A549 (cell line): Measurements from ENCODE around the gene PPL.

ENCODE experiments used
- CBX2 ChIP-seq: fragments of 200-600 bp; sonication (generic); IDR thresholded peaks from 2 replicates; pipeline ENCODE4 v1.6.1; 2016; ENCODE audit warnings: low read depth, mild to moderate bottlenecking, borderline replicate concordance
- CHD2 ChIP-seq: fragments of 150-350 bp; IDR thresholded peaks from 2 replicates; pipeline ENCODE4 v1.6.1; 2014; ENCODE audit warnings: low read length; ENCODE audit not compliant: partially characterized antibody
- EP300 ChIP-seq, 2 experiments: fragments of >200 bp; sonication (Bioruptor Twin); formaldehyde crosslinking; IDR thresholded peaks; 2 replicates in 1 of 2; 3 replicates in 1 of 2; pipeline ENCODE4 v1.6.1; 2016 to 2017
- ESRRA ChIP-seq: fragments of 150-350 bp; IDR thresholded peaks from 2 replicates; pipeline ENCODE4 v1.6.1; 2014; ENCODE audit warnings: mild to moderate bottlenecking, low read length, borderline replicate concordance
- KDM1A ChIP-seq: fragments of 200-600 bp; sonication (generic); IDR thresholded peaks from 2 replicates; pipeline ENCODE4 v1.6.1; 2016; ENCODE audit warnings: low read depth, mild to moderate bottlenecking
- KDM5A ChIP-seq: fragments of 200-600 bp; sonication (generic); IDR thresholded peaks from 2 replicates; pipeline ENCODE4 v1.6.1; 2016; ENCODE audit warnings: antibody characterized with exemption, mild to moderate bottlenecking
- MAZ ChIP-seq: fragments of 150-350 bp; IDR thresholded peaks from 2 replicates; pipeline ENCODE4 v1.6.1; 2014; ENCODE audit warnings: antibody characterized with exemption, low read depth, low read length, borderline replicate concordance
- POLR2A ChIP-seq: IDR thresholded peaks from 2 replicates; pipeline ENCODE4 v1.6.1; 2012; ENCODE audit warnings: mild to moderate bottlenecking, low read length
- REST ChIP-seq: fragments of 200-600 bp; sonication (generic); IDR thresholded peaks from 2 replicates; pipeline ENCODE4 v1.6.1; 2016; ENCODE audit warnings: antibody characterized with exemption, mild to moderate bottlenecking, moderate library complexity
- TF ChIP-seq, protein P1 (sequence below): fragments of >200 bp; sonication (Bioruptor Twin); formaldehyde crosslinking; IDR thresholded peaks from 3 replicates; pipeline ENCODE4 v1.5.1; 2016
- TF ChIP-seq, protein P2 (sequence below): fragments of 150-350 bp; IDR thresholded peaks from 2 replicates; pipeline ENCODE4 v1.6.1; 2014; ENCODE audit warnings: low read depth, mild to moderate bottlenecking, low read length
- TF ChIP-seq, protein P3 (sequence below): IDR thresholded peaks from 2 replicates; pipeline ENCODE4 v1.6.1; 2012
- TF ChIP-seq, protein P4 (sequence below): fragments of 250-450 bp; sonication (Bioruptor Pico); IDR thresholded peaks from 2 replicates; pipeline ENCODE4 v1.5.0; 2021; ENCODE audit warnings: mild to moderate bottlenecking, moderate library complexity, borderline replicate concordance

DNA sequence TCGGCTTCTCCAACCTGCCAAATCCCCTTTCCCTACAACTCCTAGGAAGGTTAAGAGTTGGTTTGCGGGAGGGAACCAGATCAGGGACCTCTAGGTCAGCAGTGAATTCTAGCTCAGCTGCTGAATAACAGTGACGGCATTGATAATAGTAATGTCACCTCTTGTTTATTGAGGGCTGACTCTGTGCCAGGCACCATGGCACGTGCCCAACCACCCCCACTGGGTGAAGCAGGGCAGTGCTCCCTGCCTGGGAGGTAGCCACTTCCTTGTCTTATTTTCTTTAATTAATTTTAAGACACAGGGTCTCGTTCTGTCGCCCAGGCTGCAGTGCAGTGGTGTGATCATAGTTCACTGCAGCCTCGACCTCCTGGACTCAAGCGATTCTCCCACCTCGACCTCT, 5.5 kb upstream of the PPL start:
- TF ChIP-seq, protein P1, sequence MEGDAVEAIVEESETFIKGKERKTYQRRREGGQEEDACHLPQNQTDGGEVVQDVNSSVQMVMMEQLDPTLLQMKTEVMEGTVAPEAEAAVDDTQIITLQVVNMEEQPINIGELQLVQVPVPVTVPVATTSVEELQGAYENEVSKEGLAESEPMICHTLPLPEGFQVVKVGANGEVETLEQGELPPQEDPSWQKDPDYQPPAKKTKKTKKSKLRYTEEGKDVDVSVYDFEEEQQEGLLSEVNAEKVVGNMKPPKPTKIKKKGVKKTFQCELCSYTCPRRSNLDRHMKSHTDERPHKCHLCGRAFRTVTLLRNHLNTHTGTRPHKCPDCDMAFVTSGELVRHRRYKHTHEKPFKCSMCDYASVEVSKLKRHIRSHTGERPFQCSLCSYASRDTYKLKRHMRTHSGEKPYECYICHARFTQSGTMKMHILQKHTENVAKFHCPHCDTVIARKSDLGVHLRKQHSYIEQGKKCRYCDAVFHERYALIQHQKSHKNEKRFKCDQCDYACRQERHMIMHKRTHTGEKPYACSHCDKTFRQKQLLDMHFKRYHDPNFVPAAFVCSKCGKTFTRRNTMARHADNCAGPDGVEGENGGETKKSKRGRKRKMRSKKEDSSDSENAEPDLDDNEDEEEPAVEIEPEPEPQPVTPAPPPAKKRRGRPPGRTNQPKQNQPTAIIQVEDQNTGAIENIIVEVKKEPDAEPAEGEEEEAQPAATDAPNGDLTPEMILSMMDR: no peak
- TF ChIP-seq CHD2 (no peak), REST (no peak), CBX2 (no peak), ESRRA (no peak), EP300 (IDR thresholded peaks at IDR 0.05) (no peak), MAZ (no peak), POLR2A (no peak), KDM1A (no peak; the same call in 1 of the 2 replicates), KDM5A (no peak)
- TF ChIP-seq, protein P2, sequence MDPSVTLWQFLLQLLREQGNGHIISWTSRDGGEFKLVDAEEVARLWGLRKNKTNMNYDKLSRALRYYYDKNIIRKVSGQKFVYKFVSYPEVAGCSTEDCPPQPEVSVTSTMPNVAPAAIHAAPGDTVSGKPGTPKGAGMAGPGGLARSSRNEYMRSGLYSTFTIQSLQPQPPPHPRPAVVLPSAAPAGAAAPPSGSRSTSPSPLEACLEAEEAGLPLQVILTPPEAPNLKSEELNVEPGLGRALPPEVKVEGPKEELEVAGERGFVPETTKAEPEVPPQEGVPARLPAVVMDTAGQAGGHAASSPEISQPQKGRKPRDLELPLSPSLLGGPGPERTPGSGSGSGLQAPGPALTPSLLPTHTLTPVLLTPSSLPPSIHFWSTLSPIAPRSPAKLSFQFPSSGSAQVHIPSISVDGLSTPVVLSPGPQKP: no peak
- TF ChIP-seq, protein P3, sequence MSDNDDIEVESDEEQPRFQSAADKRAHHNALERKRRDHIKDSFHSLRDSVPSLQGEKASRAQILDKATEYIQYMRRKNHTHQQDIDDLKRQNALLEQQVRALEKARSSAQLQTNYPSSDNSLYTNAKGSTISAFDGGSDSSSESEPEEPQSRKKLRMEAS: no peak
- TF ChIP-seq, protein P4, sequence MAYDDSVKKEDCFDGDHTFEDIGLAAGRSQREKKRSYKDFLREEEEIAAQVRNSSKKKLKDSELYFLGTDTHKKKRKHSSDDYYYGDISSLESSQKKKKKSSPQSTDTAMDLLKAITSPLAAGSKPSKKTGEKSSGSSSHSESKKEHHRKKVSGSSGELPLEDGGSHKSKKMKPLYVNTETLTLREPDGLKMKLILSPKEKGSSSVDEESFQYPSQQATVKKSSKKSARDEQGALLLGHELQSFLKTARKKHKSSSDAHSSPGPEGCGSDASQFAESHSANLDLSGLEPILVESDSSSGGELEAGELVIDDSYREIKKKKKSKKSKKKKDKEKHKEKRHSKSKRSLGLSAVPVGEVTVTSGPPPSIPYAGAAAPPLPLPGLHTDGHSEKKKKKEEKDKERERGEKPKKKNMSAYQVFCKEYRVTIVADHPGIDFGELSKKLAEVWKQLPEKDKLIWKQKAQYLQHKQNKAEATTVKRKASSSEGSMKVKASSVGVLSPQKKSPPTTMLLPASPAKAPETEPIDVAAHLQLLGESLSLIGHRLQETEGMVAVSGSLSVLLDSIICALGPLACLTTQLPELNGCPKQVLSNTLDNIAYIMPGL (CRISPR knock-in tag): no peak
